ENCODE results near the gene SYT2.

GRCh38 chr1:202754293-202754692 lies 44.0 kb upstream of the SYT2 start:
- TF ChIP-seq, protein P1, sequence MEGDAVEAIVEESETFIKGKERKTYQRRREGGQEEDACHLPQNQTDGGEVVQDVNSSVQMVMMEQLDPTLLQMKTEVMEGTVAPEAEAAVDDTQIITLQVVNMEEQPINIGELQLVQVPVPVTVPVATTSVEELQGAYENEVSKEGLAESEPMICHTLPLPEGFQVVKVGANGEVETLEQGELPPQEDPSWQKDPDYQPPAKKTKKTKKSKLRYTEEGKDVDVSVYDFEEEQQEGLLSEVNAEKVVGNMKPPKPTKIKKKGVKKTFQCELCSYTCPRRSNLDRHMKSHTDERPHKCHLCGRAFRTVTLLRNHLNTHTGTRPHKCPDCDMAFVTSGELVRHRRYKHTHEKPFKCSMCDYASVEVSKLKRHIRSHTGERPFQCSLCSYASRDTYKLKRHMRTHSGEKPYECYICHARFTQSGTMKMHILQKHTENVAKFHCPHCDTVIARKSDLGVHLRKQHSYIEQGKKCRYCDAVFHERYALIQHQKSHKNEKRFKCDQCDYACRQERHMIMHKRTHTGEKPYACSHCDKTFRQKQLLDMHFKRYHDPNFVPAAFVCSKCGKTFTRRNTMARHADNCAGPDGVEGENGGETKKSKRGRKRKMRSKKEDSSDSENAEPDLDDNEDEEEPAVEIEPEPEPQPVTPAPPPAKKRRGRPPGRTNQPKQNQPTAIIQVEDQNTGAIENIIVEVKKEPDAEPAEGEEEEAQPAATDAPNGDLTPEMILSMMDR (IDR thresholded peaks at IDR 0.05; ENCODE audit: low read depth, low read length, poor library complexity, severe bottlenecking), result no peak
- no peak for TF ChIP-seq EZH2phosphoT487 (IDR thresholded peaks at IDR 0.05; ENCODE audit: borderline replicate concordance, low read length)

Measured in DOHH2 (cell line).